Left ventricle myocardium inferior (tissue), 1 donor: ENCODE results near the gene RBBP8NL. TPM values are rescaled to one million over a fixed set of nuclear protein-coding genes. Genes with fewer than 3 reads are reported as not detected.

Source experiments
- DNase-seq: peaks from one replicate; pipeline ENCODE4 v3.0.0-alpha.2; 2020
- H3K27ac ChIP-seq: fragments of 200-600 bp; replicated peaks from 2 replicates; pipeline ENCODE4 v1.8.0; 2021
- H3K27me3 ChIP-seq: fragments of 200-600 bp; 2 replicates; pipeline ENCODE4 v1.8.0; 2021; ENCODE audit warnings: low read depth
- H3K36me3 ChIP-seq: fragments of 200-600 bp; 2 replicates; pipeline ENCODE4 v1.8.0; 2021
- H3K4me1 ChIP-seq: fragments of 200-600 bp; 2 replicates; pipeline ENCODE4 v1.8.0; 2021
- H3K4me3 ChIP-seq: fragments of 200-600 bp; 2 replicates; pipeline ENCODE4 v1.8.0; 2021; ENCODE audit warnings: mild to moderate bottlenecking, moderate library complexity
- H3K9me3 ChIP-seq: fragments of 200-600 bp; replicated peaks from 2 replicates; pipeline ENCODE4 v1.8.0; 2021
- intact Hi-C: fragments of 100-400 bp; cut with micrococcal nuclease; formaldehyde crosslinking; loops from one replicate; pipeline ENCODE4 v1.11.0; 2022
- total RNA-seq: library from RNA; stranded (reverse); fragmentation: NEBNext Ultra II Directional; extraction: Animal tissue kit (Norgen Biotek cat#: 25700); gene quantifications from one replicate; pipeline ENCODE4 v1.2.1, GENCODE V29; 2021
- TF ChIP-seq, protein P1 (sequence below): fragments of 200-600 bp; IDR thresholded peaks from 2 replicates; pipeline ENCODE4 v1.8.0; 2021; ENCODE audit warnings: antibody characterized with exemption, mild to moderate bottlenecking, borderline replicate concordance
- donor health status: DM: no; HTN: yes; CAD: no; lungs with severe emphysema.

Gene RBBP8NL
- total RNA-seq, 1 donor from 2014 or later: not detected

DNA sequence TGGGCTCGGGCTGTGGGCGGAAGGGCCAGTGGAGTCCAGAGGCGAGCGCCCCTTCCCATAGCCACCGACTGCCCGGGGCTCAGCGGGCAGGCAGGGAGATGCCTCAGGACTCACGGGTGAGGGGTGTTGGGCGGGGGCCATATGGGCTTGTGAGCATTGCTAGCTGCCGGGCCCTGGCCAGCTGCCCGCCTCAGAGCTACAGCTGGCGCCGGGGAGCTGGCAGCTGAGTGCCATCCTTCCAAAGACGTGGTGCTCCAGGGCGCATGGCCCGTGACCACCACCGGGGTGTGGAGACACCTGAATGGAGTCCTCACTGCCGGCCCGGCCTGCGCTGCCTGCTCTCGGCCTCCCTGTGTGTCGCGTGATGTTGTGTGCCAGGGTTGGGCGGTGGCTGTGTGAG, 10.6 kb upstream of the RBBP8NL start:
- Histone ChIP-seq H3K9me3 (no peaks in the 10 kb centered on the region), H3K4me3 (no peak overlapping the region), H3K27me3 (peaks cover 43% of the 10 kb centered on the region), H3K27ac (no peak overlapping the region), H3K4me1 (peaks cover 21% of the 10 kb centered on the region), H3K36me3 (no peaks in the 10 kb centered on the region)
- TF ChIP-seq, protein P1, sequence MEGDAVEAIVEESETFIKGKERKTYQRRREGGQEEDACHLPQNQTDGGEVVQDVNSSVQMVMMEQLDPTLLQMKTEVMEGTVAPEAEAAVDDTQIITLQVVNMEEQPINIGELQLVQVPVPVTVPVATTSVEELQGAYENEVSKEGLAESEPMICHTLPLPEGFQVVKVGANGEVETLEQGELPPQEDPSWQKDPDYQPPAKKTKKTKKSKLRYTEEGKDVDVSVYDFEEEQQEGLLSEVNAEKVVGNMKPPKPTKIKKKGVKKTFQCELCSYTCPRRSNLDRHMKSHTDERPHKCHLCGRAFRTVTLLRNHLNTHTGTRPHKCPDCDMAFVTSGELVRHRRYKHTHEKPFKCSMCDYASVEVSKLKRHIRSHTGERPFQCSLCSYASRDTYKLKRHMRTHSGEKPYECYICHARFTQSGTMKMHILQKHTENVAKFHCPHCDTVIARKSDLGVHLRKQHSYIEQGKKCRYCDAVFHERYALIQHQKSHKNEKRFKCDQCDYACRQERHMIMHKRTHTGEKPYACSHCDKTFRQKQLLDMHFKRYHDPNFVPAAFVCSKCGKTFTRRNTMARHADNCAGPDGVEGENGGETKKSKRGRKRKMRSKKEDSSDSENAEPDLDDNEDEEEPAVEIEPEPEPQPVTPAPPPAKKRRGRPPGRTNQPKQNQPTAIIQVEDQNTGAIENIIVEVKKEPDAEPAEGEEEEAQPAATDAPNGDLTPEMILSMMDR: no peak
- intact Hi-C loops: no loop called here
- peak; percentile 26 for DNase-seq

DNA sequence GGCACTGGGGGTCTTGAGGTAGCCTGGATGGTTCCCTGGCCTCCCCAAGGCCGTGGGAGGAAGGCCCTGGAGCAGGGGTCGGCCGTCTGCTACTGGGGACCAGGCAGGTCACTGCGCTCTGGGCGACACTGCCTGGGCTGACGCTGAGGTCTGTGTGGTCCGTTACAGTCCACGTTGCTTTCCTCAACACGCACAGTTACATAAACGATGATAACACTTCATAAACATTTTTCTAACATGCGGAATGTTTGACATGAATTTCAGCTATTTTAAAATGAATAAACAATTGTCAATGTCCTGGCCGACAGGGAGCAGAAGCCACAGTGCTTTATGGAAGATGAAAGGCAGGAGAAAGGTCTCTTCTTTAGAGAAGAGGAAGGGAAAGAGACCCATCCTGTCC, 10.2 kb upstream of the RBBP8NL start:
- Histone ChIP-seq H3K27ac (no peak overlapping the region), H3K36me3 (no peaks in the 10 kb centered on the region), H3K4me1 (peaks cover 21% of the 10 kb centered on the region), H3K9me3 (no peaks in the 10 kb centered on the region), H3K27me3 (peaks cover 47% of the 10 kb centered on the region), H3K4me3 (no peak overlapping the region)
- intact Hi-C loops: no loop called here
- DNase-seq: no peak
- TF ChIP-seq, protein P1: no peak

DNA sequence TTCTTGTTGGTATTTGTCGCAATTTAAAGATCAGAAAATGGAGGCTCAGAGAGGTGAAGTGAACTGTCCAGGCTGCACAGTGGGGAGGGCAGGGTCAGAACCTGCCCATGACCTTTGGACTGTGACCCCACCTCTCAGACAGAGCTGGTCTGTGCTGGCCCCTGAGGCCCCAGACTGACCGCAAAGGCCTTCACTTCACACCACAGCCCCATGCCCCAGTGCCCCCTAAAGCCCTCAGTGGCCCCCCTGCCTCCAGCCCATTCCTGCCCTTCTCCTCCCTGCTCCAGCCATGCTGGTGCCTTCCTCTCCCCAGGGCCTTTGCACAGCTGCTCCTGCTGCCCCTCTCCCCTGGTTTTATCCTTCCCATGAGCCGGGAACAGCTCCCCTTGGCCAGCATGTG, 9.4 kb upstream of the RBBP8NL start:
- H3K4me3 ChIP-seq: no peak overlapping the region
- intact Hi-C loops: no loop called here
- no peak overlapping the region for H3K27ac ChIP-seq
- H3K36me3 ChIP-seq: no peaks in the 10 kb centered on the region
- no peaks in the 10 kb centered on the region for H3K9me3 ChIP-seq
- H3K27me3 ChIP-seq: peaks cover 41% of the 10 kb centered on the region
- TF ChIP-seq, protein P1: no peak
- DNase-seq: no peak
- peaks cover 21% of the 10 kb centered on the region for H3K4me1 ChIP-seq

DNA sequence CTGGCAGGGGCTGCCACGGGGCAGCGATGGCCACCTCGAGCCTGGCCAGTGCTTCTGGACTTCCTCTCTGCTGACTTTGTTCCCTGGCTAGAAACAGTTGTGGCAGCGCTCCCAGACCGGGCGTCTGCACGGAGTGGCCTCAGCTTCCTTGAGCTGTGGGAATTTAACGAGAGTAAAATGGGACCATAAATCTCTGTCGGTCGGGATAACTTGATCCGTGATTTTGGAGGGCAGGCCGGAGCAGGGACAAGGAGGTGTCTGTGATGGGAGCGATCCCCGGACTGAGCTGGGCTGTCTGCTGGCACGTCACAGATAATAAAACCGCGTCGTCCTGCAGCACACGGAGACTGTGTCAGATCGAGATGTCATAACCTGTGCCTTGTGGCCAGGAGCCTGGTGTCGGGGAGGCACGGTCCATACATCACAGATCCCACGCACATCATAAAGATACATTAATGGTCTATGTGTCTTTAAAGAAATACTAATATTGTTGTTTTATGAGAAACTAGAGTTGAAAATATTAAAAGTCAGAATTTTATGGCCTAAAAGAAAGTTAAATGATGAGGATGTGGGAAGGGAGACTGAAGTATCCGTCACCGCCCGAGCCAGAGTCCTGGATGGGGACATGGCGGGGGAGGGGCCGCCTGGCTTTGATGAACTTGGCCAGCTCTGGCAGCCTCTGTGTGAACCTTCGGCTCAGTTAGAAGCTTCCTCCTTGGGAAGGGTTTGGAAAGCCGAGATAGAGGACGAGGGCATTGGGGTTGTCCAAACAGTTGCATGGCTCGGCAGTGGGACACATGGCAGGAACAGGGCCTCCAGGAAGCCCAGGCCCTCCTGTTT, 6.5 kb upstream of the RBBP8NL start:
- peak; percentile 44 for DNase-seq
- H3K27ac ChIP-seq: peak overlapping the region; percentile 16
- peaks cover 40% of the 10 kb centered on the region for H3K27me3 ChIP-seq
- H3K4me3 ChIP-seq: peak overlapping the region; percentile 21
- no peaks in the 10 kb centered on the region for H3K36me3 ChIP-seq
- TF ChIP-seq, protein P1: no peak
- H3K4me1 ChIP-seq: peaks cover 21% of the 10 kb centered on the region
- intact Hi-C loops: no loop called here
- no peaks in the 10 kb centered on the region for H3K9me3 ChIP-seq

DNA sequence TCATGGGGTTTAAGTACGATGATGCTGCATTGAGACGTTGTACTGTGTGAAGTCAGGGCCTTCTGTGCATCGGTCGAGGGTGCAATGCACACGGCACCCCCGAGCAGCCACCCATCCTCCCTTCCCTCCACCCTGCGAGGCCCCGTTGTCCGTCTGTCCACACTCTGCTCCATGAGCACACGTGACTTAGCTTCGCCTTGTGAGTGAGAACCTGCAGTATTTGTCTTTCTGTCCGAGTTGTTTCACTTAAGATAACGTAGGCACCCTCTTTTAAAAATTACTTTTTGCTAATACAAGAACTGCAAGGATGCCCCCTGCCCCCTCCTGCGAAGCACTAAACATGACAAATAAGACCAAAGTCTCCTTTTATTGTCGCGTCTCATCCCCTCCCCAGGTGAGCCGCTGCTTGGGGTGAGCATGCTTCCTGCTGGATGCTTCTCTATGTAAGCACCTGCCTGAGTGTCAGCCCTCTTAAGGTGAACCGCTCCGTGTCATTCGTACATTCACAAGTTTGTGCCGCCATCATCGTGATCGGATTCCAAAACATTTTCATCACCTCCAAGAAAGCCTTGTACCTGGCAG, 3.6 kb upstream of the RBBP8NL start:
- H3K4me1 ChIP-seq: peaks cover 21% of the 10 kb centered on the region
- H3K9me3 ChIP-seq: no peaks in the 10 kb centered on the region
- TF ChIP-seq, protein P1: no peak
- intact Hi-C loops: no loop called here
- H3K27ac ChIP-seq: no peak overlapping the region
- no peak for DNase-seq
- H3K27me3 ChIP-seq: peaks cover 48% of the 10 kb centered on the region
- H3K4me3 ChIP-seq: no peak overlapping the region
- no peaks in the 10 kb centered on the region for H3K36me3 ChIP-seq
